ENCODE measurements around the gene MAP3K19.

DNA sequence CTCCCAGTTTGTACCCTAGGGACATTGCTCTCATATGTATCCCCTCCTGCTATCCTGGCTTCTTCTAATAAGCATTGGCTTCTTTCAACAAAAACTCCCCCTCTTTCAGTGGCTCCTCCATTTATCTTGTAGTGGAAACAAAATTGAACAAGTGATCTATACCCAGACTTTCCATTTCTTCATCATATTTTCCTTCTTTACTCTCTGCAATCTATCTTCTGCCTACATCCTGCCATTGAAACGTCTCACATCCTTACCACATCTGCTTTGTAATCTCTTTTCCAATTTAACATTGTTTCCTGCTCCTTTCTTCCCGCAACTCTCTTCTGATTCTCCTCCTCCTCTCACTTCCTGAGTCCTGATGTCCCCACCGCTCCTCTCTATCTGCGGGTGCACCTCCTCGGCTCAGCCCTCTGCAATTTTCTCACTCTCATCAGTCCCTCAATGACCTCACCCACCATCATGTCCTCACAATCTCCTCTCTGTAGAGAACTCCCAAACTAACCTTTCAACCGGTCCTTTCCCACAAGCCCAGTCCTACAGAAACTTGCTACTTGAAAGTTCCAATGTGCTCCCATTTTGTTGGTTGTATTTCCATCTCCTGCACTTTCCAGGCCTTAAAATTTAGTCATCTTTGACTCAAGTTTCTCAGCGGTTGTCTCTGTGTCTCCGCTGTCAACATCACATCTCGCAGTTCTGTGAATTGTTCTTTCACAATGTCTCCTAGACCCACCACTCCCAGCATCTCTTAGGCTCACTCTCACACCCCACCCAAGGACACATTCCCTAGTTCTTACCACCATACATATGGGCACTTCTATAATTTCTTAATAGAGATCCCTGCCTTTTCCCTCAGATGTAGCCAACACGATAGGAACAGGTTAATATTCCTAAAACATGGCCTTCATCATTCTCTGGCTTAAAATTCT is 24.0 kb downstream of the MAP3K19 start:
- TF ChIP-seq, protein P1, sequence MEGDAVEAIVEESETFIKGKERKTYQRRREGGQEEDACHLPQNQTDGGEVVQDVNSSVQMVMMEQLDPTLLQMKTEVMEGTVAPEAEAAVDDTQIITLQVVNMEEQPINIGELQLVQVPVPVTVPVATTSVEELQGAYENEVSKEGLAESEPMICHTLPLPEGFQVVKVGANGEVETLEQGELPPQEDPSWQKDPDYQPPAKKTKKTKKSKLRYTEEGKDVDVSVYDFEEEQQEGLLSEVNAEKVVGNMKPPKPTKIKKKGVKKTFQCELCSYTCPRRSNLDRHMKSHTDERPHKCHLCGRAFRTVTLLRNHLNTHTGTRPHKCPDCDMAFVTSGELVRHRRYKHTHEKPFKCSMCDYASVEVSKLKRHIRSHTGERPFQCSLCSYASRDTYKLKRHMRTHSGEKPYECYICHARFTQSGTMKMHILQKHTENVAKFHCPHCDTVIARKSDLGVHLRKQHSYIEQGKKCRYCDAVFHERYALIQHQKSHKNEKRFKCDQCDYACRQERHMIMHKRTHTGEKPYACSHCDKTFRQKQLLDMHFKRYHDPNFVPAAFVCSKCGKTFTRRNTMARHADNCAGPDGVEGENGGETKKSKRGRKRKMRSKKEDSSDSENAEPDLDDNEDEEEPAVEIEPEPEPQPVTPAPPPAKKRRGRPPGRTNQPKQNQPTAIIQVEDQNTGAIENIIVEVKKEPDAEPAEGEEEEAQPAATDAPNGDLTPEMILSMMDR (optimal IDR thresholded peaks at IDR 0.05 in 1 of 3, IDR thresholded peaks at IDR 0.05 in 1 of 3, conservative IDR thresholded peaks at IDR 0.05 in 1 of 3; ENCODE audit: extremely low read depth in 1 of 3, insufficient read depth in 2 of 3, low read length in 3 of 3): no peak
- TF ChIP-seq EZH2 (IDR thresholded peaks at IDR 0.05; ENCODE audit: low read length): no peak
